ENCODE data around the gene LIN7C. TPM values are rescaled to one million over a fixed set of nuclear protein-coding genes. Genes with fewer than 3 reads are reported as not detected.

LIN7C gene
- total RNA-seq, 1 donor from 2014 or later: 21.8 TPM

GRCh38 chr11:27532652-27533325, 26.2 kb upstream of the LIN7C start:
- Mint-ChIP-seq H3K27me3 (ENCODE audit: unreplicated experiment) (peaks cover 21% of the 10 kb centered on the region), H3K4me3 (ENCODE audit: unreplicated experiment) (no peak overlapping the region), H3K9me3 (ENCODE audit: unreplicated experiment) (no peaks in the 10 kb centered on the region), H3K27ac (ENCODE audit: unreplicated experiment) (no peak overlapping the region), H3K36me3 (ENCODE audit: unreplicated experiment) (no peaks in the 10 kb centered on the region), H3K4me1 (ENCODE audit: unreplicated experiment) (no peaks in the 10 kb centered on the region)
- no peak for DNase-seq (ENCODE audit: extremely low spot score, unreplicated experiment)
- TF ChIP-seq CTCF (IDR thresholded peaks at IDR 0.05): no peak

GRCh38 chr11:27528712-27529111, 22.1 kb upstream of the LIN7C start:
- H3K4me1 Mint-ChIP-seq (ENCODE audit: unreplicated experiment): no peaks in the 10 kb centered on the region
- H3K9me3 Mint-ChIP-seq (ENCODE audit: unreplicated experiment): no peaks in the 10 kb centered on the region
- H3K27ac Mint-ChIP-seq (ENCODE audit: unreplicated experiment): no peak overlapping the region
- peaks cover 7% of the 10 kb centered on the region for H3K27me3 Mint-ChIP-seq (ENCODE audit: unreplicated experiment)
- no peaks in the 10 kb centered on the region for H3K36me3 Mint-ChIP-seq (ENCODE audit: unreplicated experiment)
- no peak overlapping the region for H3K4me3 Mint-ChIP-seq (ENCODE audit: unreplicated experiment)
- DNase-seq (ENCODE audit: extremely low spot score, unreplicated experiment): no peak
- no peak for TF ChIP-seq CTCF (IDR thresholded peaks at IDR 0.05)

GRCh38 chr11:27526535-27526934, 20.0 kb upstream of the LIN7C start:
- TF ChIP-seq CTCF (IDR thresholded peaks at IDR 0.05): no peak
- Mint-ChIP-seq H3K9me3 (ENCODE audit: unreplicated experiment) (no peaks in the 10 kb centered on the region), H3K36me3 (ENCODE audit: unreplicated experiment) (no peaks in the 10 kb centered on the region), H3K4me1 (ENCODE audit: unreplicated experiment) (no peaks in the 10 kb centered on the region), H3K27ac (ENCODE audit: unreplicated experiment) (no peak overlapping the region), H3K4me3 (ENCODE audit: unreplicated experiment) (no peak overlapping the region), H3K27me3 (ENCODE audit: unreplicated experiment) (peaks cover 6% of the 10 kb centered on the region)
- no peak for DNase-seq (ENCODE audit: extremely low spot score, unreplicated experiment)

DNA sequence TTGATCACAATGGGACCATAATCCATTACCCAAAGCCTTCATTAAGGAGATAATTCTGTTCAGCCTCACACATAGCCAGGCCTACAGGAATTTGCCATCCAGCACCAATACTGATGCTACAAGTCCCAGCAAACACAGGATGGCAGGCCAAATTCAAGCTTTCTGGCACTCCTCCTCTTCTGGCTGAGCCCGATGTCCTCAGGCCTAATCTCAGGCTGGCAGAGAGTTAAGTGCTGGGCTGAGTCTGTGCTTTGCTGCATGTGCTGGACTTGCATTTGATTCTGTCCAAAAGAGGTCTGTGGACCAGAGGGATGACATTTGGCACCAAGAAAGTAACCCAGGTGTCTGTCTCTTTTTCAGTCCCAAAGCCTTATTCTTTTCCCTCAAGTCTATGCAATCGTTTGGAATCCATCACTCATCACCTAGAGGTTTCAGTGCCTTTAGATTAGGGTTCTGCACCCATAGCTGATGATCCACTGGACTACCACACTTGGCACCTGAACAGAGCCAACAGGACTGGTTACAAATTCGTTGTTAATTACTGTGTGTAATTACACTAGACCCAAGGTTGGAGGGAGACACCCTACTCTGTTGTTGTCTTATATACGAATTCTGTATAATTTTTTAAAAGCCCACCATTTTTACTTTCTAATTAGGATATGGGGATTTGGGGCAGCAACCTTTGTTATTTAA, 19.4 kb upstream of the LIN7C start:
- Mint-ChIP-seq H3K36me3 (ENCODE audit: unreplicated experiment) (no peaks in the 10 kb centered on the region), H3K4me1 (ENCODE audit: unreplicated experiment) (no peaks in the 10 kb centered on the region)

More for the DNA sequence above, 19.4 kb upstream of the LIN7C start:
- no peak for DNase-seq (ENCODE audit: extremely low spot score, unreplicated experiment)
- TF ChIP-seq CTCF (IDR thresholded peaks at IDR 0.05): no peak
- Mint-ChIP-seq H3K9me3 (ENCODE audit: unreplicated experiment) (no peaks in the 10 kb centered on the region), H3K4me3 (ENCODE audit: unreplicated experiment) (no peak overlapping the region), H3K27ac (ENCODE audit: unreplicated experiment) (no peak overlapping the region), H3K27me3 (ENCODE audit: unreplicated experiment) (peaks cover 5% of the 10 kb centered on the region)

Measured in osteocyte (in vitro differentiated cells).